SK-N-SH treated with all-trans-retinoic acid at 6 μM for 48 hours (cell line): Measurements from ENCODE around the gene WAC.

Source experiments
- ATAC-seq: fragments of 200-7000 bp; cut with Tn5 transposase; 3 replicates; pipeline ENCODE4 v1.9.1; 2020; ENCODE audit warnings: mild to moderate bottlenecking, moderate library complexity
- ARNTL ChIP-seq: fragments of 450-650 bp; formaldehyde crosslinking; IDR thresholded peaks from 2 replicates; pipeline ENCODE4 v1.5.0; 2020; ENCODE audit warnings: low read depth, mild to moderate bottlenecking, moderate library complexity, borderline replicate concordance
- BACH2 ChIP-seq: fragments of 250-450 bp; sonication (Bioruptor Pico); IDR thresholded peaks from 2 replicates; pipeline ENCODE4 v1.9.0; 2021; ENCODE audit warnings: mild to moderate bottlenecking, borderline replicate concordance
- CSDC2 ChIP-seq: fragments of 250-450 bp; sonication (Bioruptor Pico); IDR thresholded peaks from 2 replicates; pipeline ENCODE4 v1.5.0; 2020; ENCODE audit warnings: mild to moderate bottlenecking, moderate library complexity
- GLIS3 ChIP-seq: fragments of 250-450 bp; sonication (Bioruptor Pico); IDR thresholded peaks from 2 replicates; pipeline ENCODE4 v1.5.0; 2020; ENCODE audit warnings: mild to moderate bottlenecking, moderate library complexity
- ISL1 ChIP-seq: fragments of 250-450 bp; sonication (Bioruptor Pico); IDR thresholded peaks from 2 replicates; pipeline ENCODE4 v2.1.2; 2022; ENCODE audit warnings: mild to moderate bottlenecking, moderate library complexity
- OSR1 ChIP-seq: fragments of 250-450 bp; sonication (Bioruptor Pico); IDR thresholded peaks from 2 replicates; pipeline ENCODE4 v1.8.0; 2022; ENCODE audit warnings: moderate library complexity, mild to moderate bottlenecking, inconsistent platforms
- PPARA ChIP-seq: fragments of 250-450 bp; sonication (Bioruptor Pico); IDR thresholded peaks from 2 replicates; pipeline ENCODE4 v1.5.0; 2020; ENCODE audit warnings: mild to moderate bottlenecking, borderline replicate concordance
- RARB ChIP-seq: fragments of 250-450 bp; sonication (Bioruptor Pico); IDR thresholded peaks from 2 replicates; pipeline ENCODE4 v1.8.0; 2021; ENCODE audit warnings: mild to moderate bottlenecking, moderate library complexity
- SNAI2 ChIP-seq: fragments of 250-450 bp; sonication (Bioruptor Pico); IDR thresholded peaks from 2 replicates; pipeline ENCODE4 v1.5.0; 2020; ENCODE audit warnings: mild to moderate bottlenecking, moderate library complexity
- TCF4 ChIP-seq: fragments of 250-450 bp; sonication (Bioruptor Pico); IDR thresholded peaks from 2 replicates; pipeline ENCODE4 v1.8.0; 2021; ENCODE audit warnings: mild to moderate bottlenecking, moderate library complexity, borderline replicate concordance
- TOX ChIP-seq: fragments of 250-450 bp; sonication (Bioruptor Pico); IDR thresholded peaks from 2 replicates; pipeline ENCODE4 v1.8.0; 2021; ENCODE audit warnings: mild to moderate bottlenecking, moderate library complexity, borderline replicate concordance
- ZC3H10 ChIP-seq: fragments of 250-450 bp; sonication (Bioruptor Pico); IDR thresholded peaks from 2 replicates; pipeline ENCODE4 v1.5.1; 2021; ENCODE audit warnings: mild to moderate bottlenecking, moderate library complexity
- ZFP3 ChIP-seq: fragments of 250-450 bp; sonication (Bioruptor Pico); IDR thresholded peaks from 2 replicates; pipeline ENCODE4 v1.5.0; 2020; ENCODE audit warnings: mild to moderate bottlenecking, moderate library complexity
- ZFP30 ChIP-seq: fragments of 450-650 bp; formaldehyde crosslinking; IDR thresholded peaks from 2 replicates; pipeline ENCODE4 v1.5.0; 2022; ENCODE audit warnings: mild to moderate bottlenecking, moderate library complexity
- ZNF565 ChIP-seq: fragments of 450-650 bp; formaldehyde crosslinking; conservative IDR thresholded peaks from 2 replicates; pipeline ENCODE4 v1.5.0; 2020; ENCODE audit warnings: low read depth, mild to moderate bottlenecking, moderate library complexity
- ZNF70 ChIP-seq: fragments of 450-650 bp; formaldehyde crosslinking; IDR thresholded peaks from 2 replicates; pipeline ENCODE4 v1.5.0; 2020; ENCODE audit warnings: mild to moderate bottlenecking, moderate library complexity
- ZNF8 ChIP-seq: fragments of 450-650 bp; formaldehyde crosslinking; IDR thresholded peaks from 2 replicates; pipeline ENCODE4 v1.5.0; 2020; ENCODE audit warnings: mild to moderate bottlenecking, moderate library complexity
- TF ChIP-seq, protein P1 (sequence below): fragments of 250-450 bp; sonication (Bioruptor Pico); IDR thresholded peaks from 2 replicates; pipeline ENCODE4 v1.8.0; 2021; ENCODE audit warnings: low read depth, mild to moderate bottlenecking, moderate library complexity, borderline replicate concordance
- TF ChIP-seq, protein P2 (sequence below): fragments of 250-450 bp; sonication (Bioruptor Pico); IDR thresholded peaks from 2 replicates; pipeline ENCODE4 v1.5.1; 2020; ENCODE audit warnings: low read depth, mild to moderate bottlenecking, moderate library complexity
- TF ChIP-seq, protein P3 (sequence below): fragments of 250-450 bp; sonication (Bioruptor Pico); IDR thresholded peaks from 2 replicates; pipeline ENCODE4 v1.5.1; 2021; ENCODE audit warnings: mild to moderate bottlenecking, moderate library complexity
- TF ChIP-seq, protein P4 (sequence below): fragments of 250-450 bp; sonication (Bioruptor Pico); IDR thresholded peaks from 2 replicates; pipeline ENCODE4 v1.8.0; 2020; ENCODE audit warnings: mild to moderate bottlenecking, moderate library complexity, borderline replicate concordance

The WAC gene

DNA sequence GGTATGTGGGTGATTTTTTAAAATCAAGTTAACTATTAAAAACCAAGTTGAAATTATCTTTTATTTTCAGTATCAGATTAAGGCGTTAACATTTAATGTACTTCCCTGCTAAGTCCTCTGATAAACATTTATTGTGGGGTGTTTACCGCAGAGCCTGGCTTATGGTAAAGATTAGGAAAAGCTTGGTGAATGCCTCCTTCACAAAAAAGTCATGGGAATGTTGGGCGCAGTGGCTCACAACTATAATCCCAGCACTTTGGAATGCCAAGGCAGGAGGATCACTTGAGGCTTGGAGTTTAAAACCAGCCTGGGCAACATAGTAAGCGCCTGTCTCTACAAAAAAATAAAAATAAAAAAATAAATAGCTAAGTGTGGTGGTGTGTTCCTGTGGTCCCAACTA lies 53.3 kb downstream of the WAC start:
- TF ChIP-seq PPARA (CRISPR knock-in tag) = no peak
- no peak for TF ChIP-seq ZNF70 (CRISPR knock-in tag)
- no peak for TF ChIP-seq BACH2
- no peak for TF ChIP-seq ZC3H10 (CRISPR knock-in tag)
- TF ChIP-seq ISL1 (CRISPR knock-in tag) = no peak
- TF ChIP-seq TCF4 (CRISPR knock-in tag) = no peak
- TF ChIP-seq ZNF565 (CRISPR knock-in tag) = no peak
- no peak for TF ChIP-seq RARB
- no peak for TF ChIP-seq ZFP3 (CRISPR knock-in tag)
- TF ChIP-seq, protein P1, sequence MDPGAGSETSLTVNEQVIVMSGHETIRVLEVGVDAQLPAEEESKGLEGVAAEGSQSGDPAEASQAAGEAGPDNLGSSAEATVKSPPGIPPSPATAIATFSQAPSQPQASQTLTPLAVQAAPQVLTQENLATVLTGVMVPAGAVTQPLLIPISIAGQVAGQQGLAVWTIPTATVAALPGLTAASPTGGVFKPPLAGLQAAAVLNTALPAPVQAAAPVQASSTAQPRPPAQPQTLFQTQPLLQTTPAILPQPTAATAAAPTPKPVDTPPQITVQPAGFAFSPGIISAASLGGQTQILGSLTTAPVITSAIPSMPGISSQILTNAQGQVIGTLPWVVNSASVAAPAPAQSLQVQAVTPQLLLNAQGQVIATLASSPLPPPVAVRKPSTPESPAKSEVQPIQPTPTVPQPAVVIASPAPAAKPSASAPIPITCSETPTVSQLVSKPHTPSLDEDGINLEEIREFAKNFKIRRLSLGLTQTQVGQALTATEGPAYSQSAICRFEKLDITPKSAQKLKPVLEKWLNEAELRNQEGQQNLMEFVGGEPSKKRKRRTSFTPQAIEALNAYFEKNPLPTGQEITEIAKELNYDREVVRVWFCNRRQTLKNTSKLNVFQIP = no peak
- no peak for TF ChIP-seq ZFP30 (CRISPR knock-in tag)
- no peak for TF ChIP-seq SNAI2 (CRISPR knock-in tag)
- ATAC-seq = no peak

- ATAC-seq = peak; percentile 42
Observed at GRCh38 chr10:28587270-28587969, 54.5 kb downstream of the WAC start.

GRCh38 chr10:28587970-28588290 lies 55.0 kb downstream of the WAC start:
- peak; percentile 75 for ATAC-seq
- TF ChIP-seq TOX (CRISPR knock-in tag) (no peak), ZNF565 (CRISPR knock-in tag) (no peak), OSR1 (no peak), ZNF70 (CRISPR knock-in tag) (no peak), GLIS3 (CRISPR knock-in tag) (no peak), SNAI2 (CRISPR knock-in tag) (no peak), ZC3H10 (CRISPR knock-in tag) (no peak), CSDC2 (CRISPR knock-in tag) (no peak), ARNTL (CRISPR knock-in tag) (no peak), RARB (no peak)
- TF ChIP-seq, protein P1 = no peak
- TF ChIP-seq, protein P2, sequence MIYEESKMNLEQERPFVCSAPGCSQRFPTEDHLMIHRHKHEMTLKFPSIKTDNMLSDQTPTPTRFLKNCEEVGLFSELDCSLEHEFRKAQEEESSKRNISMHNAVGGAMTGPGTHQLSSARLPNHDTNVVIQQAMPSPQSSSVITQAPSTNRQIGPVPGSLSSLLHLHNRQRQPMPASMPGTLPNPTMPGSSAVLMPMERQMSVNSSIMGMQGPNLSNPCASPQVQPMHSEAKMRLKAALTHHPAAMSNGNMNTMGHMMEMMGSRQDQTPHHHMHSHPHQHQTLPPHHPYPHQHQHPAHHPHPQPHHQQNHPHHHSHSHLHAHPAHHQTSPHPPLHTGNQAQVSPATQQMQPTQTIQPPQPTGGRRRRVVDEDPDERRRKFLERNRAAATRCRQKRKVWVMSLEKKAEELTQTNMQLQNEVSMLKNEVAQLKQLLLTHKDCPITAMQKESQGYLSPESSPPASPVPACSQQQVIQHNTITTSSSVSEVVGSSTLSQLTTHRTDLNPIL (CRISPR knock-in tag) = no peak

More at GRCh38 chr10:28587270-28587969, 54.5 kb downstream of the WAC start:
- TF ChIP-seq, protein P2 (CRISPR knock-in tag) = no peak
- TF ChIP-seq, protein P3, sequence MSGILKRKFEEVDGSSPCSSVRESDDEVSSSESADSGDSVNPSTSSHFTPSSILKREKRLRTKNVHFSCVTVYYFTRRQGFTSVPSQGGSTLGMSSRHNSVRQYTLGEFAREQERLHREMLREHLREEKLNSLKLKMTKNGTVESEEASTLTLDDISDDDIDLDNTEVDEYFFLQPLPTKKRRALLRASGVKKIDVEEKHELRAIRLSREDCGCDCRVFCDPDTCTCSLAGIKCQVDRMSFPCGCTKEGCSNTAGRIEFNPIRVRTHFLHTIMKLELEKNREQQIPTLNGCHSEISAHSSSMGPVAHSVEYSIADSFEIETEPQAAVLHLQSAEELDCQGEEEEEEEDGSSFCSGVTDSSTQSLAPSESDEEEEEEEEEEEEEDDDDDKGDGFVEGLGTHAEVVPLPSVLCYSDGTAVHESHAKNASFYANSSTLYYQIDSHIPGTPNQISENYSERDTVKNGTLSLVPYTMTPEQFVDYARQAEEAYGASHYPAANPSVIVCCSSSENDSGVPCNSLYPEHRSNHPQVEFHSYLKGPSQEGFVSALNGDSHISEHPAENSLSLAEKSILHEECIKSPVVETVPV (CRISPR knock-in tag) = no peak
- TF ChIP-seq ZFP30 (CRISPR knock-in tag) (no peak), ZNF70 (CRISPR knock-in tag) (no peak), TCF4 (CRISPR knock-in tag) (no peak), RARB (no peak), ISL1 (CRISPR knock-in tag) (no peak), BACH2 (no peak), ZNF565 (CRISPR knock-in tag) (no peak), GLIS3 (CRISPR knock-in tag) (no peak), TOX (CRISPR knock-in tag) (no peak), ZNF8 (no peak)
- TF ChIP-seq, protein P4, sequence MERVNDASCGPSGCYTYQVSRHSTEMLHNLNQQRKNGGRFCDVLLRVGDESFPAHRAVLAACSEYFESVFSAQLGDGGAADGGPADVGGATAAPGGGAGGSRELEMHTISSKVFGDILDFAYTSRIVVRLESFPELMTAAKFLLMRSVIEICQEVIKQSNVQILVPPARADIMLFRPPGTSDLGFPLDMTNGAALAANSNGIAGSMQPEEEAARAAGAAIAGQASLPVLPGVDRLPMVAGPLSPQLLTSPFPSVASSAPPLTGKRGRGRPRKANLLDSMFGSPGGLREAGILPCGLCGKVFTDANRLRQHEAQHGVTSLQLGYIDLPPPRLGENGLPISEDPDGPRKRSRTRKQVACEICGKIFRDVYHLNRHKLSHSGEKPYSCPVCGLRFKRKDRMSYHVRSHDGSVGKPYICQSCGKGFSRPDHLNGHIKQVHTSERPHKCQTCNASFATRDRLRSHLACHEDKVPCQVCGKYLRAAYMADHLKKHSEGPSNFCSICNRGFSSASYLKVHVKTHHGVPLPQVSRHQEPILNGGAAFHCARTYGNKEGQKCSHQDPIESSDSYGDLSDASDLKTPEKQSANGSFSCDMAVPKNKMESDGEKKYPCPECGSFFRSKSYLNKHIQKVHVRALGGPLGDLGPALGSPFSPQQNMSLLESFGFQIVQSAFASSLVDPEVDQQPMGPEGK (CRISPR knock-in tag) = no peak
- TF ChIP-seq, protein P1 = no peak
